NCI-H2081 treated with DMSO at 0.1 percent for 48 hours (cell line): Measurements from ENCODE around the gene INSR.

Source experiments
- DNase-seq: peaks from one replicate; lab custom pipeline; 2025; lab: John Stamatoyannopoulos, UW

INSR gene

DNA sequence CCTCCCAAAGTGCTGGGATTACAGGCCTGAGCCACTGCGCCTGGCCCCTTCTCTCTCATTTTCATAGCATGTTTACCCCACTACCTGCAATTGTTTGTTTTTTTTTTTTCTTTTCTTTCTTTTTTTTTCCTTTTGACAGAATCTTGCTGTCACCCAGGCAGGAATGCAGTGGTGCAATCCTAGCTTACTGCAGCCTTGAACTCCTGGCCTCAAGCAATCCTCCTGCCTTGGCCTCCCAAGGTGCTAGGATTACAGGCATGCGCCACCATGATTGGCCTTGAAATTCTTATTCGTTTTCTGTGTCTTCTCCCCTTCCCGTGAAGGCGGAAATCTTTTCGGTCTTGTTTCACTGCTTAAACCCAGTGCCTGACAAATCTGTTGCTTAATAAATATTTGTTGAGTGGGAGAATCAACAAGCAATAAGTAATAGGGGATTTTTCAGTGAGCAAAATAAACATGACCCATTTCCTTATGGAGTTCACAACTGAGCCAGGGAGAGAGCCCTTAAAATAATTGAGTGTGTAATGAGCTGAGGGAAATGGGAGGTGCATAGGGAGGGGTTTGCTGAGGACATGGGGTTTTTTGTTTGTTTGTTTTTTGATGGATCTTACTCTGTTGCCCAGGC lies 1.8 kb upstream of the INSR start:
- no peak for DNase-seq

DNA sequence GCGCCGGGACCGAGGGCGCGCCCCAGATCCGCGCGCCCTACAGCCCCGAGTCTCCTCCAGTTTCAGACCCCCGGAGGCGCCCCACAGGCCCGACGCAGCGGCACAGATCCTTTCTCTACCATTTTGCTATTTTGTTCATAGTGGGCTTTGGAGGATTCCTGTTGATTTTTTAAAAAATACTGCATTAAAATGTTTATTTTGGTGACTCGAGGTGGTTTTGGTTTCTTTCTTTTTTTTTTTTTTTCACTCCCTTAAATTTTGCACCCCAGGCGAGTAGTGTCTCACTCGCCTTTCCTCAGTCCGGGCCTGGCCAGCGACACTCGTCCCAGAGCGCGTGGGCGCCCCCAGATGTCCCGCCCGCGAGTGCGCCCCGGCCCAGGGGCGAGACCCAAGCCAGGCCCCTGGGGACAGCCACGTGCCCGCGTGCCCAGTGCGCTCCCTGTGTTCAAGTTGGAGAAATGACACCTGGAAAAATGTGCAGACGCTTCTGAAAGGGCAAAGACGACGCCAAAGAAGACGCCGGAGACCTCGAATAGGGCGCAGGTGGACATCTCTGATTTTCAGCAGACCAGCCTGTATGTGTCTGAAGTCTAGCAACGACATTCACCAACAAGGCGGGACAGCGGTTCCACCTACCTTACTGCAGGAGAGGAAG lies 471 bp upstream of the INSR start:
- peak; percentile 2 for DNase-seq

DNA sequence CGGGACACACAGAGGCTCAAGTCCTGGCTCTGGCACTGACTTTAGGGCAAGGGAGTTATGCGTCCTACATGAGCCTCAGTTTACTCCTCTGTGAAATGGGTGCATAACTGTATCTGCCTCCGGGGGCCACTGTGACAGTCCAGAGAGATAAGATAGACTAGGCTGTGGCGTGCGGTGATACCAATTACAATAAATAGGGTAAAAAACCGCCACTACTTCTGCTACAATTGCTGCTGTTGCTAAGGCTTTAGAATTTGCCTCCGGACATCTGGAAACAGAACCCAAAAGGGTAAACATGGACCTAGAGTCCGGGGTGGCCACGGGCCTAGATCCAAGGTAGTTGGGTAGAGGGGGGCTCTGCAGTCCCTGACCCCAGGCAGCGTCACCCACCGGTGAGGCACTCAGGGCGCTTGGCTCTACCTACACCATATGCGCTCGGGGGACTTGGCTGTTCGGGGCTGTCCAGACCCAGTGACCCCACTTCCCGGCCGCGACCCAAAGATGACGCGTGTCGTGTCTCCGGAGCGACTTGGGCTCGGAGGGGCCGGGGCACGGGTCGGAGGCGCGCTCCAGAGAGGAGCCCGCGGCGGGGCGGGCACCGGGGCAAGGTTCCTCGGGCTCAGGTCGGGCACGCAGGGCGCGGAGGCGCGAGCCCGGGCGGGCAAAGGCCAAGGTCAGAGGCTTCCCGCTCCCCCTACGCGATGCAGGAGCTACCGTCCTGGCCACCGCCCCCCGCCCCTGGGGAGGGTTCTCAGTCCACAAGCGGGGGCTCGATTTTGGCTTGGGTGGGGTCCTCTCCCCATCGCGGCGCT lies 1.1 kb downstream of the INSR start:
- no peak for DNase-seq

DNA sequence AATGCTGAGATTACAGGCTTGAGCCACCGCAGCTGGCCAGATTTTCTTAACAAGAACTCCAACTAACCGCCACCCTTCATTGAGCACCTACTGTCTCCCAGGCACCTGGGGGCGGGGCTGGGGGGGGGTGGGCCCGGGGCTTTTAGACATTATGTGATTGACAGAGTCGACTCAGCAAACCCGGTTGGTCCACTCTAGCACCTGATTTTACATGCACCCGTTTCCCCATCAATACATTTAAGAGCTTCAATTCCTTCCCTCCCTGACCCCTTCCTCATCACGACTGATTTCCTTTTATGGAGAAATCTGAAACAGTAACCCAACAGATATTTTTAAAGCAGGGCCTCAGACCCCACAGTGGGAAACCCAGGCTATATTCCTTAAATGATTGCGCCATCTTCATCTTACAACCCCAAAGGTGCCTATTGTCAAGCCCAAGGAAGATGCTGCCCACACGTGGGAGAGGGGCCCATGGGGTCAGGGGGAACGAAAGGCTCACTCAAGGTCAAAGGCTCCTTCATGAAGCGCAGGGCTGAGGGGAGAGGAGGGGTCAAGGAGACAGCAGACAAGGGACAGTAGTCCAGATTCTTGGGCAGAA lies 1.8 kb downstream of the INSR start:
- DNase-seq: no peak

DNA sequence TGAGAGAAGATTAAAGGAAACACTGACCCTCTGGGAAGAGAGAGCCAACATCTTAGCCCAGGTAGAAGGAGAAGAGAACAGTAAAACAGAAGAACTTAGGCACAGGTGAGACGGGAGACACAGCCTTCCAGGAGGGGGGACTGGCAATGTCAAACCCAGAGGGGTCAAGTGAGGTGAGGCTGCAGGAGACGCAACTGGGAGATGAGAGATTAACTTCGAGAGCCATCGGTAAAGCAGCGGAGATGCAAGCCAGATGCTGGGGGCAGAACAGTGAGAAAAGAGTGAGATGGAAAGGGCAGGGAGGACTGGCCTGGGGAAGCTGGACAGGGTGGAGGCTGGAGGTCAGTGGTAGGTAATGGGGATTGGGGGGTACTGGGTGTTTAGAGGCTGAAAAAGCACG lies 5.2 kb downstream of the INSR start:
- DNase-seq: no peak

DNA sequence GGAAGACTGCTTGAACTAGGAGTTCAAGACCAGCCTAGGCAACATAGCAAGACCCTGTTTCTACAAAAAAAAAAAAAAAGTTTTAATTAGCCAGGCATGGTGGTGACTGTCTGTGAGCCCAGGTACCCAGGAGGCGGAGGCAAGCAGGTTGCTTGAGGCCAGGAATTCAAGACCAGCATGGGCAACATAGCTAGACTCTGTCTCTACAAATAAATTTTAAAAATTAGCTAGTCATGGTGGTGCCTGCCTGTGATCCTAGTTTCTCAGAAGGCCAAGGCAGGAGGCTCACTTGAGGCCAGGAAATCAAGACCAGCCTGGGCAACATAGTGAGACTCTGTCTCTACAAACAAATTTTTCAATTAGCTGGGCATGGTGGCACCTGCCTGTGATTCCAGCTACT lies 6.1 kb downstream of the INSR start:
- no peak for DNase-seq

DNA sequence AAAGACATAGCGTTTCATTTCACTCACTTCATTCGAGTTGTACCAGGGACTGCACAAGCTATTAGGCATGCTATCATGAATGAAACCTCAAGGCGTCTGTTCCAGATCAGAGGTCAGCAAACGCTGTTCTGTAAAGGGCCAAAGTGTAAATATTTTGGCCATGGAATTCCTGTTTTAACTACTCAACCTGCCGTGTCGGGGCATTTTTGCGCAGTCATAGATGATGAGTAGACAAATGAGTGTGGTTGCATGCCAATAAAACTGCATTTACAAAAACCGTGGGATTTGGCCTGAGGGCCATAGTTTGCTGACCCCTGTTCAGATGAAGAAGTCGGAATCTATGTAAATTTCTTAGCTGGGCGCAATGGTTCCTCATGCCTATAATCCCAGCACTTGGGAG lies 6.5 kb downstream of the INSR start:
- no peak for DNase-seq

DNA sequence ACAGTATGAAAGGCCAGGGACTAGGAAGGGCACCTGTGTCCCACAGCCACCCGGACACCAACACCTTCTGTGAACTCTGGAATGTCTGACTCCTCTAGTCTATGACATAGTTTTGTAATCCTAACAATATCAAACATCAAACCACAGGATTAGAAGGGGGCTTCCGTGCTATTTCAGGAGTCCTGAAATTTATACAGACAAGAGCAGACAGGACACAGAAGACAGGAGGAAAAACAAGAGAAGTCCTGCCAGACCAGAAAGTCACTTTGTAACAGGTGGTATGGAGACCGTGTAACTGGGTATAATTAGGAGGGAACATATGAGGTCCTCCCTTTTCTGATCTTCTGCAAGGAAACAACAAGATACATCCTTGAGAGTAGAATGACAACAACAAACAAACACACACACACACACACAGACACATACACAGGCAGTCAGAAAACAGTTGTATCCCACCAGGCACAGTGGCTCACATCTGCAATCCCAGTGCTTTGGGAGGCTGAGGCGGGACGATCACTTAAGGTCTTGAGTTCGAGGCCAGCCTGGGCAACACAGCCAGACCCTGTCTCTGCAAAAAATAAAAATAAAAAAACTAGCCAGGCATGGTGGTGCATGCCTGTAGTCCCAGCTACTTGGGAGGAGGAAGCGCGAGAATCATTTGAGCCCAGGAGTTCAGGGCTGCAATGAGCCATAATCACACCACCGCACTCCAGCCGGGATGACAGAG lies 13.1 kb downstream of the INSR start:
- no peak for DNase-seq

DNA sequence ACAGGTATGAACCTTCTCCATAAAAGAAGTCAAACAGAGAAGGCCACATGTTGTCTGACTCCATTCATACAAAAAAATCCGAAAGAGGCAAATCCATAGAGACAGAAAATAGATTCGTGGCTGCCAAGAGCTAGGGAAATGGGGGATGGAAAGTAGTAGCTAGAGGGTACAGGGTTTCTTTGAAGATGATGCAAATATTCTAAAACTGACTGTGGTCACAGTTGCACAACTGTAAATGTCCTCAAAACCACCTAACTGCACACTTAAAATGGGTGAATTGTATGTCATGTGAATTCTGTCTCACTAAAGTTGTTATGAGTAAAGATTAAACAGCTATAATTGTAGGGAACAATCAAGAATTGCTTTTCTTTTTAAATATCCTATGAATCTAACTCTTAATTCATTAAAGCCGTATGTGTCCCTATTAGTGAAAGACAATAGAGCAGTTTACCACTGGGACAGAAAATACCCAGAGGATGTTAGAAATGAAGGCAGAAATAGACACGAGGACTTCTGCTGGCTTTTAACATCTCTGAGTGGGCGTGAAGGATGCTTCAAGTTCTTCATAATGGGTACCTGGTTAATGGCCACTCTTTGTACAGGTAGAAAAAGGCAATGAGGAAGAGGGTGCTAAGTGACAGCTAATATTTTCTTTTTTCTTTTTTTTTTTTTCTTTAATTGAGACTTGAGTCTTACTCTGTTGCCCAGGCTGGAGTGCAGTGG lies 21.2 kb downstream of the INSR start:
- DNase-seq: no peak

DNA sequence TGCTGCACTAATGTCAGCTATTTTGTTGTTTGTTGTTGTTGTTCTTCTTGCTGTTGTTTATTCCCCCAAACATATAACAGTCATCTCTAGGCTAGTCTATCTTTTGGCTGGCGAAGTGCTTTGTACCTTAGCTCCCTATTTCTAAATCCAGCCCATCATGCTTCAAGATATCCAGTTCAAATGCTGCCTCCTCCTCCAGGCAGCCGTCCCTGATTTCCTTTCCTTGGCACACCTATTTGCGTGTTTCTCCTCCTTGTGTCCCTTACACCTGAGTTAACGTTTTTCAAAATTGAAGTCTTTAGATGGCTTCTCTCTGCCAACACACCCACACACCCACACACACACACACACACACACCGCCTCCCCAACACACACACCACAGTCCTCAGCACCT lies 25.5 kb downstream of the INSR start:
- DNase-seq: no peak

DNA sequence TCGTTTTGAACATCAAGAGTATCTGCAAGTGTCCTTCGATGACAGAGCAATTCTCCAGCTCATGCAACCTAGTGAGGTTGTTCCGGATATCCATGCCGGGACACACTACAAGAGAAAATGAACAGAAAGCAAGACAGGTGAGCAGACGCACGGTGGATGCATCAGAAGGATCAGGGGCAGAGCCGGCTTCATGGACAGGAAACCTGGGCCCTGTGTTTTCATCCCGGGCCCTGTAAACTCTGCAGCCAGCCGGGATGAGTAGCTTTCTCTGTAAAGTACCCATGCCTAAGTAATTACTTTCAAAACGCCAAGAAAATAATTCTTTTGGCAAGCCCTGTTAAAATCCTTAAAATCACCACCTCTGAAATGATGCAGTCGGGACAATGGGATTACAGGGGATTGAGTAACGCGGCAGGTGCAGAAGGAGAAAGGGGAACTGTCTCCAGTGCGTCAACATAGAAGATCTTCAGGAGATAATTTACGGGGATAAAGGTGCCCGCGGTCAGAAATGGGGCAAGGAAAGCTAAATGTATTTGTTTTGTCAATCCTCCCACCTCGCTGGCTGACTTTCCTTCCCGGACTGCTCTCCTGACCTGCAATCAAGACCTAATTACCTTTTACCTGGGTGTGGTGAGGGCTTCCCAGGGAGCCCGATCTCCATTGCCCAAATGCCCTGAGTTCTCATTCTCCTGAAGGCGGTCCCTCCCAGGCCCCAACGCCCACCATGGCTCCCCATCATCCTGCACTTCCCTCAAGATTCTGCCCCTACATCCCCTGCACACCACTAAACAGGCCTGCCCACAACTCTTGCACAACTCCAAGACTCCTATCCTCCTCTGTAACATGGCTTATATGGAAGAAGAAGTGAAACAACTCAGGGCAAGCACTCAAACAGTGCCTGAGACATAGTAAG lies 26.2 kb downstream of the INSR start:
- no peak for DNase-seq

DNA sequence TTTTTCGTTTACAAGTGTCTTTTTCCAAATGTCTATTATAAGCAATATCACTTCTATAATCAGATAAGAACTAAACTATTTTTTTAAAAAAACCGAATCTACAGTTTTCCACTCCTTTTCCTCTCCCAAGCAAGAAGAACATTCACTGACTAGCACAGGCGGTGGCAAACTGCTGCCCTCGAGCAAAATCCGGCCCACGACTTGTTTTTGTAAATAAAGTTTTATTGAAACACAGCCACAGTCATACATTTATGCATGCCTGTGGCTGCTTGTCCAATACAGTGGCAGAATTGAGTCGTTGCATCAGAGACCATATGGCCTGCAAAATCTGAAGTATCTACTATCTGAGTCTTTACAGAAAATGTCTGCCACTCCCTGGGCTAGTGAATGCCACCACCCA lies 27.4 kb downstream of the INSR start:
- DNase-seq: no peak

DNA sequence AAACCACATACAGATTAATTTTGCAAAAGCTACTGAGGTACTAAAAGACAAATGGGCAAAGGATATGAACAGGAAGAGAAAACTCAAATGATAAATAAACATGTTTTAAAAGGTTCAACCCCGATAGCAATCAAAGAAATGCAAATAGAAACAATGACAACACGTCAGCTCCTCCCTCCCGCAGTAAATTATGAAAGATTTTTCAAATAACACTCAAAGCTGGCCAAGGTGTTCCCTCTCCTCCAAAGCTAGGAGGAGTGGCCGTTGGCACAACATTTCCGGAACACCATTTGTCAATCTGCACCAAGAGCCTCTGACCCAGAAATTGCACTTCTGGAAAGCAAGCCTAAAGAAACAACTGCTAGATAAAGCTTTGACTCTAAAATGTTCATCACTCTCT lies 28.3 kb downstream of the INSR start:
- DNase-seq: no peak

DNA sequence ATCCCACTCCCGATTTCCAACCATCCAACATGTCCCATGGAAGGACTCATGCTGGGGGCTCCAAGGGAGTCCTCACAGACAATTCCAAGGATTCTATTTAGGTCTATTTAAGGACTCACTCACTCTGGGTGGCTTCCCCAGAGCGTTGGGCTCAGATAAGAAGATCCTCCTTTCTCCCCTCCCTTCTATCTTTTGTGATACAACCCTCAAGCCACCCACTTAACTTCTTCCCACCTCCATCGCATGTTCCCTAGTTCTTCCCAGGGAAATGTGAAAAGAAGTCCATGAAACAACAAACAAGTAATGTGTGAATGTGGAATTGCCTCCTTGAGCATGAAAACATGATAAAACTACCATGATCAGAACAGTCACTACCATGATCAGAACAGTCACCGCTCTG lies 29.4 kb downstream of the INSR start:
- no peak for DNase-seq

DNA sequence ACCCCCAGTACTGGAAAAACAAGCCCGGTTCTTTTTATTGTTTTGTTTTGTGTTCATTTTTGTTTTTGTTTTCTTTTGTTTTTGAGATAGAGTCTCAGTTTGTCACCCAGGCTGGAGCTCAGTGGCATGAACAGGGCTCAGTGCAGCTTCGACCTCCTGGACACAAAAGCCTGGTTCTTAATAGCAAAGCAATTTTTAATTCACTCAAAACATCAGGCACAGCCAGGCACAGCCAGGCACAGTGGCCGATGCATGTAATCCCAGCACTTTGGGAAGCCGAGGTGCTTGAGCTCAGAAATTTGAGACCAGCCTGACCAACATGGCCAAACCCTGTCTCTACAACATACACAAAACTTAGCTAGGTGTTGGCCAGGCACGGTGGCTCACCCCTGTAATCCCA lies 30.7 kb downstream of the INSR start:
- no peak for DNase-seq

DNA sequence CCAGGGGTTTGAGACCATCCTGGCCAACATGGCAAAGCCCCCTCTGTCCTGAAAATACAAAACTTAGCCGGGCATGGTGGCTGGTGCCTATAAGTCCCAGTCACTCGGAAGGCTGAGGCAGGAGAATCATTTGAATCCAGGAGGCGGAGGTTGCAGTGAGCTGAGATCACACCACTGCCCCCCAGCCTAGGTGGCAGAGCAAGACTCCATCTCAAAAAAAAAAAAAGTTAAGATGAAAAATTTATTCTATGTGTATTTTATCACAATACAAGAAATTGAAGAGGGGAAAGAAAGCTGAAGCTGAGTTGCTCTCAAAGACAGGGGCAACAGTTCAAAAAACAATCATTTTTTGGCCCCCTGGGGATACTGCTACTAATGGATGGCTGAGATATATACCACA lies 31.1 kb downstream of the INSR start:
- DNase-seq: no peak

DNA sequence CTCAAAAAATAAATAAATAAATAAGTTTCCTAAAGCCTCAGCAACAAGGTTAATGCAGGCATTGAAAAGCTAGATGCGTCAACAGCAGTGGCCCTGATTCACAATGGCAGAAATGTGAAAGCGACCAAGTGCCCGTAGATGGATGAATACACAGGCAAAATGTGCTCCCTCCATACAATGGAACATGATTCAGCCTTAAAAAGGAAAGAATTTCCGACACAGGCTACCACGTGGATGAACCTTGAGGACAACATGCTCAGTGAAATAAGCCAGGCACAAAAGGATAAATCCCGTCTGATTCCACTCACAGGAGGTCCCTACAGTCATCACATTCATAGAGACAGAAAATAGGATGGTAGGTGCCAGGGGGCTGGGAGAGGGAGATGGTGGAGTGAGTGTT lies 31.7 kb downstream of the INSR start:
- no peak for DNase-seq

DNA sequence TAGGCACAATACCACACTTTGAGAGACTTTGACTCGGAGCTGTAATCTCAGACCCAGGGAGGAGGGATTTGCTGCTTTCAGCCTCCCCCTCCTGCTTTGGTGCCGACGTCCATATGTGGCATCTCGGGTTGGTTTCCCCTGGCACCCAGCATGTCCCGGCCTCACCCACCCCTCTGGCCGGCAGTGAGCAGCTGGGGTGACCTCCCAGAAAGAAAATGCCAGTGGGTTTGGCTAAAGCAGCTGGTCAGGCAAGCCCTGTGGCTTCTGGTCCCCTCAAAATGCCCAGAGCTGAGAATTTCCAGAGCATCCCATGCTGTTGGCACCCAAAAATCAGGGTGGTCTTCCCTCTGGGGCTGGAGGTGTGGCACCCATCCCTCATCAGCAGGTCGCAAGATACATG lies 34.1 kb downstream of the INSR start:
- no peak for DNase-seq

DNA sequence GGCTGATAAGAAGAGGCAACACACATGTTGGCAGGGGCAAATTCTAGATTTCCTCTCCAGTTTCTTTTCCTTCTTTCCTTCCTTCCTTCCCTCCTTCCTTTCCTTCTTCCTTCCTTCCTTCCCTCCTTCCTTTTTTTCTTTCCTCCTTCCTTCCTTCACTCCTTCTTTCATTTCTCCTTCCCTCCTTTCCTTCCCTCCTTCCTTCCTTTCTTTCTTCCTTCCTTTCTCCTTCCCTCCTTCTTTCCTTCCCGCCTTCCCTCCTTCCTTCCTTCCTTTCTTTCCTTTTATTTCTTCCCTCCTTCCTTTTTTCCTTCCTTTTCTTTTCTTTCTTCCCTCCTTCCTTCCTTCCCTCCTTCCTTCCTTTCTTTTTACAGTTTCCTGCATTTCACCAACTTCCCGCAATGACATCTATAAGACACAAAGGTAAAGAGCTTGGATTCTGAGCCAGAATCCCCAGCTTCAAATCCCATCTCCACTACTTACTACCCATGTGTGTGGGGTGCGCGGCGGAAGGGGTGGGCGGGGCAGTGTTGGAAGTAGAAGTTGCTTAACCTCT lies 35.3 kb downstream of the INSR start:
- DNase-seq: no peak
